Astrocyte (in vitro differentiated cells and primary cell): ENCODE measurements around the gene TIMM23B.
"Not testable (repeated sequence)": the region's sequence is repeated elsewhere in the genome, so short reads cannot be mapped to it uniquely, and the experiment has no call there.

Source experiments
- EZH2 ChIP-seq: IDR thresholded peaks from 2 replicates; pipeline ENCODE4 v1.6.1; 2012; ENCODE audit warnings: mild to moderate bottlenecking, low read length, inconsistent platforms; ENCODE audit not compliant: insufficient read depth
- TF ChIP-seq, protein P1 (sequence below): IDR thresholded peaks from 2 replicates; pipeline ENCODE4 v1.5.1; 2011; ENCODE audit warnings: low read depth, mild to moderate bottlenecking, inconsistent platforms, low read length, moderate library complexity; ENCODE audit not compliant: insufficient read depth

DNA sequence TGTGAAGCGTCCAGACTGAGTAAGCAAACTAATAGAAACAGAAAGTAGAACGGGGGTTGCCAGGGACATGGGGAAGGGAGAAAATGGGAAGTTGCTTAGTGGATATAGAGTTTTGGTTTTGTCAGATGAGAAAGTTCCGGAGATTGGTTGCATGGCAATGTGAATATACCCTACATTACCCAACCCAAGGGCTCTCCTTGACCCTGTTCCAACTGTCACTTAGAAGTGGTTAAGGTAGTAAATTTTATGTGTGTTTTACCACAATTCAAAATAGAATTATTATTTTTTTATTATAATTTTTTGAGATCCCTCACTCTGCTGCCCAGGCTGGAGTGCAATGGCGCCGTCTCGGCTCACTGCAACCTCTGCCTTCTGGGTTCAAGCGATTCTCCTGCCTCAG lies 72.2 kb downstream of the TIMM23B start:
- TF ChIP-seq, protein P1, sequence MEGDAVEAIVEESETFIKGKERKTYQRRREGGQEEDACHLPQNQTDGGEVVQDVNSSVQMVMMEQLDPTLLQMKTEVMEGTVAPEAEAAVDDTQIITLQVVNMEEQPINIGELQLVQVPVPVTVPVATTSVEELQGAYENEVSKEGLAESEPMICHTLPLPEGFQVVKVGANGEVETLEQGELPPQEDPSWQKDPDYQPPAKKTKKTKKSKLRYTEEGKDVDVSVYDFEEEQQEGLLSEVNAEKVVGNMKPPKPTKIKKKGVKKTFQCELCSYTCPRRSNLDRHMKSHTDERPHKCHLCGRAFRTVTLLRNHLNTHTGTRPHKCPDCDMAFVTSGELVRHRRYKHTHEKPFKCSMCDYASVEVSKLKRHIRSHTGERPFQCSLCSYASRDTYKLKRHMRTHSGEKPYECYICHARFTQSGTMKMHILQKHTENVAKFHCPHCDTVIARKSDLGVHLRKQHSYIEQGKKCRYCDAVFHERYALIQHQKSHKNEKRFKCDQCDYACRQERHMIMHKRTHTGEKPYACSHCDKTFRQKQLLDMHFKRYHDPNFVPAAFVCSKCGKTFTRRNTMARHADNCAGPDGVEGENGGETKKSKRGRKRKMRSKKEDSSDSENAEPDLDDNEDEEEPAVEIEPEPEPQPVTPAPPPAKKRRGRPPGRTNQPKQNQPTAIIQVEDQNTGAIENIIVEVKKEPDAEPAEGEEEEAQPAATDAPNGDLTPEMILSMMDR, result not testable (repeated sequence)
- TF ChIP-seq EZH2, result not testable (repeated sequence)
